ENCODE results near the gene C11orf65. TPM values are rescaled to one million over a fixed set of nuclear protein-coding genes. Genes with fewer than 3 reads are reported as not detected.

Gene C11orf65
- polyA plus RNA-seq (ENCODE audit: insufficient read length) = 3.4 TPM
- long read RNA-seq, donor 1 = 0 reads
- long read RNA-seq, donor 2, partial matches to known transcripts = 0 of 1 reads
- long read RNA-seq, donor 2, other reads (novel, unspliced or antisense) = 0 of 1 reads
- long read RNA-seq, donor 3, partial matches to known transcripts = 42 of 42 reads
- long read RNA-seq, donor 3, other reads (novel, unspliced or antisense) = 0 of 42 reads
- long read RNA-seq, donor 4 = 0 reads
- long read RNA-seq, donor 5 = 0 reads
- long read RNA-seq, donor 6 = 0 reads
- long read RNA-seq, donor 7, partial matches to known transcripts = 5 of 5 reads
- long read RNA-seq, donor 7, other reads (novel, unspliced or antisense) = 0 of 5 reads
- long read RNA-seq, donor 8 = 0 reads

GRCh38 chr11:108467091-108467823 is at the start of gene C11orf65:
TSS of gene C11orf65 (minus strand) at chr11:108467529. CDS start at chr11:108461559, 5,970 bp downstream.
- peak; percentile 98 for DNase-seq

- no peak for DNase-seq
Observed at GRCh38 chr11:108516125-108516524, 48.8 kb upstream of the C11orf65 start.

- DNase-seq = no peak
Observed at GRCh38 chr11:108512708-108513107, 45.4 kb upstream of the C11orf65 start.

GRCh38 chr11:108511851-108512474 is 44.6 kb upstream of the C11orf65 start:
- DNase-seq = no peak

- no peak for DNase-seq
Observed at GRCh38 chr11:108508653-108509593, 41.6 kb upstream of the C11orf65 start.

GRCh38 chr11:108501396-108501795 is 34.1 kb upstream of the C11orf65 start:
- DNase-seq = no peak

GRCh38 chr11:108500721-108501120 is 33.4 kb upstream of the C11orf65 start:
- no peak for DNase-seq

- DNase-seq = no peak
Observed at GRCh38 chr11:108500169-108500568, 32.8 kb upstream of the C11orf65 start.

GRCh38 chr11:108498816-108499408 is 31.6 kb upstream of the C11orf65 start:
- DNase-seq = no peak

- DNase-seq = peak; percentile 59
Observed at GRCh38 chr11:108498046-108498815, 30.9 kb upstream of the C11orf65 start, which contains the start of gene POGLUT3. TSS of gene POGLUT3 (minus strand) at chr11:108498384. CDS start at chr11:108498366, 18 bp downstream.

- peak; percentile 91 for DNase-seq
Observed at GRCh38 chr11:108497317-108498045, 30.2 kb upstream of the C11orf65 start.

- DNase-seq = peak; percentile 8
Observed at GRCh38 chr11:108496643-108497256, 29.4 kb upstream of the C11orf65 start.

- DNase-seq = no peak
Observed at GRCh38 chr11:108495326-108495725, 28.0 kb upstream of the C11orf65 start.

- no peak for DNase-seq
Observed at GRCh38 chr11:108494182-108494581, 26.9 kb upstream of the C11orf65 start.

- no peak for DNase-seq
Observed at GRCh38 chr11:108491936-108492335, 24.6 kb upstream of the C11orf65 start.

- no peak for DNase-seq
Observed at GRCh38 chr11:108486828-108487227, 19.5 kb upstream of the C11orf65 start.

GRCh38 chr11:108486331-108486730 is 19.0 kb upstream of the C11orf65 start:
- no peak for DNase-seq

- no peak for DNase-seq
Observed at GRCh38 chr11:108483163-108483562, 15.8 kb upstream of the C11orf65 start.

All from left kidney (tissue), 8 donors.